ENCODE measurements around the gene FAIM2.

Gene FAIM2

GRCh38 chr12:49943625-49943960 is 39.9 kb upstream of the FAIM2 start:
- Mint-ChIP-seq H3K27me3 (peaks cover 26% of the 10 kb centered on the region), H3K9me3 (no peaks in the 10 kb centered on the region), H3K4me1 (peaks cover 22% of the 10 kb centered on the region), H3K36me3 (no peaks in the 10 kb centered on the region), H3K4me3 (no peak overlapping the region), H3K27ac (no peak overlapping the region)
- ATAC-seq = no peak

GRCh38 chr12:49942921-49943624 is 39.4 kb upstream of the FAIM2 start:
- Mint-ChIP-seq H3K4me3 (no peak overlapping the region), H3K27me3 (peaks cover 21% of the 10 kb centered on the region), H3K27ac (no peak overlapping the region), H3K9me3 (no peaks in the 10 kb centered on the region), H3K4me1 (peaks cover 22% of the 10 kb centered on the region), H3K36me3 (no peaks in the 10 kb centered on the region)
- no peak for ATAC-seq

- no peaks in the 10 kb centered on the region for H3K9me3 Mint-ChIP-seq
- H3K27me3 Mint-ChIP-seq = peaks cover 15% of the 10 kb centered on the region
- H3K4me3 Mint-ChIP-seq = no peak overlapping the region
- no peak for ATAC-seq
- H3K36me3 Mint-ChIP-seq = no peaks in the 10 kb centered on the region
- peaks cover 22% of the 10 kb centered on the region for H3K4me1 Mint-ChIP-seq
- no peak overlapping the region for H3K27ac Mint-ChIP-seq
Observed at GRCh38 chr12:49942512-49942893, 38.8 kb upstream of the FAIM2 start.

- Mint-ChIP-seq H3K9me3 (no peaks in the 10 kb centered on the region), H3K36me3 (no peaks in the 10 kb centered on the region), H3K4me3 (no peak overlapping the region), H3K4me1 (peaks cover 22% of the 10 kb centered on the region), H3K27ac (no peak overlapping the region), H3K27me3 (peaks cover 15% of the 10 kb centered on the region)
- no peak for ATAC-seq
Observed at GRCh38 chr12:49941556-49942511, 38.1 kb upstream of the FAIM2 start.

- no peaks in the 10 kb centered on the region for H3K9me3 Mint-ChIP-seq
- H3K4me1 Mint-ChIP-seq = peaks cover 8% of the 10 kb centered on the region
- ATAC-seq = no peak
- no peak overlapping the region for H3K27ac Mint-ChIP-seq
- no peaks in the 10 kb centered on the region for H3K36me3 Mint-ChIP-seq
- peaks cover 10% of the 10 kb centered on the region for H3K27me3 Mint-ChIP-seq
- H3K4me3 Mint-ChIP-seq = no peak overlapping the region
Observed at GRCh38 chr12:49939707-49940106, 36.0 kb upstream of the FAIM2 start.

GRCh38 chr12:49939307-49939706 is 35.6 kb upstream of the FAIM2 start:
- peaks cover 14% of the 10 kb centered on the region for H3K27me3 Mint-ChIP-seq
- H3K4me1 Mint-ChIP-seq = peaks cover 8% of the 10 kb centered on the region
- H3K27ac Mint-ChIP-seq = no peak overlapping the region
- ATAC-seq = no peak
- H3K36me3 Mint-ChIP-seq = no peaks in the 10 kb centered on the region
- H3K4me3 Mint-ChIP-seq = no peak overlapping the region
- H3K9me3 Mint-ChIP-seq = no peaks in the 10 kb centered on the region

- Mint-ChIP-seq H3K27ac (no peak overlapping the region), H3K4me3 (no peak overlapping the region), H3K36me3 (no peaks in the 10 kb centered on the region), H3K9me3 (no peaks in the 10 kb centered on the region), H3K4me1 (peaks cover 8% of the 10 kb centered on the region), H3K27me3 (peaks cover 16% of the 10 kb centered on the region)
- no peak for ATAC-seq
Observed at GRCh38 chr12:49937639-49938300, 34.1 kb upstream of the FAIM2 start.

- Mint-ChIP-seq H3K27ac (no peak overlapping the region), H3K9me3 (no peaks in the 10 kb centered on the region), H3K36me3 (no peaks in the 10 kb centered on the region), H3K4me3 (no peak overlapping the region), H3K27me3 (peaks cover 16% of the 10 kb centered on the region), H3K4me1 (peaks cover 4% of the 10 kb centered on the region)
- no peak for ATAC-seq
Observed at GRCh38 chr12:49936925-49937324, 33.2 kb upstream of the FAIM2 start.

- Mint-ChIP-seq H3K36me3 (no peaks in the 10 kb centered on the region), H3K4me3 (no peak overlapping the region), H3K27ac (no peak overlapping the region), H3K27me3 (peaks cover 23% of the 10 kb centered on the region), H3K9me3 (no peaks in the 10 kb centered on the region), H3K4me1 (no peaks in the 10 kb centered on the region)
- no peak for ATAC-seq
Observed at GRCh38 chr12:49934505-49934904, 30.8 kb upstream of the FAIM2 start.

- no peak overlapping the region for H3K27ac Mint-ChIP-seq
- no peak overlapping the region for H3K4me3 Mint-ChIP-seq
- ATAC-seq = no peak
- no peaks in the 10 kb centered on the region for H3K36me3 Mint-ChIP-seq
- H3K9me3 Mint-ChIP-seq = no peaks in the 10 kb centered on the region
- no peaks in the 10 kb centered on the region for H3K4me1 Mint-ChIP-seq
- H3K27me3 Mint-ChIP-seq = peaks cover 30% of the 10 kb centered on the region
Observed at GRCh38 chr12:49933796-49934195, 30.1 kb upstream of the FAIM2 start.

- Mint-ChIP-seq H3K9me3 (no peaks in the 10 kb centered on the region), H3K36me3 (no peaks in the 10 kb centered on the region), H3K4me3 (no peak overlapping the region), H3K27ac (no peak overlapping the region), H3K4me1 (no peaks in the 10 kb centered on the region), H3K27me3 (peaks cover 32% of the 10 kb centered on the region)
- ATAC-seq = no peak
Observed at GRCh38 chr12:49932533-49933130, 28.9 kb upstream of the FAIM2 start.

GRCh38 chr12:49932023-49932422 is 28.3 kb upstream of the FAIM2 start:
- Mint-ChIP-seq H3K27me3 (peaks cover 32% of the 10 kb centered on the region), H3K27ac (no peak overlapping the region), H3K4me3 (no peak overlapping the region), H3K9me3 (no peaks in the 10 kb centered on the region), H3K4me1 (no peaks in the 10 kb centered on the region), H3K36me3 (no peaks in the 10 kb centered on the region)
- ATAC-seq = no peak

- Mint-ChIP-seq H3K4me1 (no peaks in the 10 kb centered on the region), H3K4me3 (no peak overlapping the region), H3K9me3 (no peaks in the 10 kb centered on the region), H3K36me3 (no peaks in the 10 kb centered on the region), H3K27ac (no peak overlapping the region), H3K27me3 (peaks cover 32% of the 10 kb centered on the region)
- no peak for ATAC-seq
Observed at GRCh38 chr12:49930515-49931288, 27.0 kb upstream of the FAIM2 start.

GRCh38 chr12:49929581-49929980 is 25.9 kb upstream of the FAIM2 start:
- Mint-ChIP-seq H3K9me3 (no peaks in the 10 kb centered on the region), H3K4me3 (no peak overlapping the region), H3K27ac (no peak overlapping the region), H3K4me1 (no peaks in the 10 kb centered on the region), H3K27me3 (peaks cover 21% of the 10 kb centered on the region), H3K36me3 (no peaks in the 10 kb centered on the region)
- peak; percentile 10 for ATAC-seq

- peaks cover 16% of the 10 kb centered on the region for H3K27me3 Mint-ChIP-seq
Observed at GRCh38 chr12:49928471-49928870, 24.8 kb upstream of the FAIM2 start.

More at GRCh38 chr12:49928471-49928870, 24.8 kb upstream of the FAIM2 start:
- H3K36me3 Mint-ChIP-seq = no peaks in the 10 kb centered on the region
- no peaks in the 10 kb centered on the region for H3K9me3 Mint-ChIP-seq
- H3K4me3 Mint-ChIP-seq = no peak overlapping the region
- H3K27ac Mint-ChIP-seq = no peak overlapping the region
- no peak for ATAC-seq
- no peaks in the 10 kb centered on the region for H3K4me1 Mint-ChIP-seq
